Measurements from ENCODE around the gene TNFAIP8. TPM values are rescaled to one million over a fixed set of nuclear protein-coding genes. Genes with fewer than 3 reads are reported as not detected.
"Not testable (repeated sequence)": the region's sequence is repeated elsewhere in the genome, so short reads cannot be mapped to it uniquely, and the experiment has no call there.

The TNFAIP8 gene
- total RNA-seq, 1 experiment from 2014 or later, result 16.4 TPM

GRCh38 chr5:119427060-119427459, 71.2 kb downstream of the TNFAIP8 start:
- Histone ChIP-seq H2AFZ (no peak overlapping the region), H3K4me3 (no peak overlapping the region), H3F3A (ENCODE audit: insufficient read depth, low read depth) (no peaks in the 10 kb centered on the region), H3K4me1 (replicated peaks; ENCODE audit: insufficient read depth) (no peaks in the 10 kb centered on the region), H3K9me2 (ENCODE audit: insufficient read depth) (no peaks in the 10 kb centered on the region), H4K20me1 (ENCODE audit: insufficient read depth) (no peaks in the 10 kb centered on the region), H3K27ac (no peak overlapping the region), H3K36me3 (ENCODE audit: low read depth) (no peaks in the 10 kb centered on the region), H3K27me3 (ENCODE audit: insufficient read depth, low read depth) (no peaks in the 10 kb centered on the region), H3K79me2 (ENCODE audit: low read depth) (no peaks in the 10 kb centered on the region), H3K4me2 (no peak overlapping the region), H3K9me3 (ENCODE audit: insufficient read depth, low read depth) (no peaks in the 10 kb centered on the region)
- BruUV-seq (replicated peaks), result no TSS peak
- intact Hi-C loops (cut with micrococcal nuclease; ENCODE audit: unreplicated experiment), result no loop called here
- ChIA-PET POLR2A (ENCODE audit: unreplicated experiment) (no interaction called here), CTCF (no interaction called here)
- TF ChIP-seq EZH2 (IDR thresholded peaks at IDR 0.05; ENCODE audit: low read depth), result no peak
- no peak for TF ChIP-seq CTCF (conservative IDR thresholded peaks at IDR 0.05)
- no peak for DNase-seq

DNA sequence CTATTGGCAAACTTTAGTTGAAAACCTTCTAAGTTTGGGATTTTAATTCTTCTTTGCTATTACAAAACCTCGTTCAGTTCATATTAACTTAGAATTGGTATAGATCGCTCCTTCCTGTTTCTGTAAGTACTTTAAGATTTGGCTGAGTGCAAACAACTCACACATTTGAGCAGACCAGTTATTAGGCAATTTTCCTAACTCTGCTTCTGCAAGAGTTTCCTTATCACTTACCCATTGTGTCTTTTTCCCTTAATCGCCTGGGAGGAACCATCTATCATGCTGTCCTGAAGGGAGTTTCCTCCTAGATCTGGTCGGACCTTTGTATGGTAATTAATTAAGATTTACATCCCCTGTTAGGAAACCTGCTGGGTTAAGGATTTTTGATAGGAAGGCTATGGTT, 71.8 kb downstream of the TNFAIP8 start:
- H3K9me3 ChIP-seq (ENCODE audit: insufficient read depth, low read depth); H3K27ac ChIP-seq; BruUV-seq (replicated peaks); H4K20me1 ChIP-seq (ENCODE audit: insufficient read depth); H3K27me3 ChIP-seq (ENCODE audit: insufficient read depth, low read depth); H2AFZ ChIP-seq; H3K4me2 ChIP-seq; H3F3A ChIP-seq (ENCODE audit: insufficient read depth, low read depth); DNase-seq; H3K36me3 ChIP-seq (ENCODE audit: low read depth); CTCF ChIA-PET; H3K4me1 ChIP-seq (replicated peaks; ENCODE audit: insufficient read depth); intact Hi-C loops (cut with micrococcal nuclease; ENCODE audit: unreplicated experiment); H3K4me3 ChIP-seq; POLR2A ChIA-PET (ENCODE audit: unreplicated experiment); H3K79me2 ChIP-seq (ENCODE audit: low read depth); H3K9me2 ChIP-seq (ENCODE audit: insufficient read depth): not testable (repeated sequence)

DNA sequence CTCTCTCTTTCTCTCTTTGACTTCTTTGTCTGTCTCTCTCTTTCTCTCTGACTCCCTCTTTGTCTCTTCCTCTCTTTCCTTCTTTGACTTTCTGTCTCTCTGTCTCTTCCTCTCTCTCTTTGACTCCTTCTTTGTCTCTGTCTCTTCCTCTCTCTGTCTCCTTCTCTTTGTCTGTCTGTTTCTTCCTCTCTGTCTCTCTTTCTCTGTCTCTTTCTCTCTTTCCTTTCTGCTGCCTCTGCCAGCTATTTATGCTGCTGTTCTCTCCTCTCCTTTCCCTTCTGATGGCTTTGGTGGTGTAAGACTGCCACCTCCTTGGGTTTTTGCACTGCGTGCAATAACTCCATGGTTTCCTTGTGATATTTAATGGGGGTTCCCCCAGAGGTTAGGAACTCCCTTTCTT, 72.3 kb downstream of the TNFAIP8 start:
- H4K20me1 ChIP-seq (ENCODE audit: insufficient read depth); H2AFZ ChIP-seq; H3K4me3 ChIP-seq; H3K9me3 ChIP-seq (ENCODE audit: insufficient read depth, low read depth); H3F3A ChIP-seq (ENCODE audit: insufficient read depth, low read depth); H3K4me1 ChIP-seq (replicated peaks; ENCODE audit: insufficient read depth); CTCF ChIA-PET; H3K27ac ChIP-seq; POLR2A ChIA-PET (ENCODE audit: unreplicated experiment); H3K36me3 ChIP-seq (ENCODE audit: low read depth); H3K27me3 ChIP-seq (ENCODE audit: insufficient read depth, low read depth); H3K9me2 ChIP-seq (ENCODE audit: insufficient read depth); BruUV-seq (replicated peaks); DNase-seq; intact Hi-C loops (cut with micrococcal nuclease; ENCODE audit: unreplicated experiment); H3K79me2 ChIP-seq (ENCODE audit: low read depth); H3K4me2 ChIP-seq: not testable (repeated sequence)

DNA sequence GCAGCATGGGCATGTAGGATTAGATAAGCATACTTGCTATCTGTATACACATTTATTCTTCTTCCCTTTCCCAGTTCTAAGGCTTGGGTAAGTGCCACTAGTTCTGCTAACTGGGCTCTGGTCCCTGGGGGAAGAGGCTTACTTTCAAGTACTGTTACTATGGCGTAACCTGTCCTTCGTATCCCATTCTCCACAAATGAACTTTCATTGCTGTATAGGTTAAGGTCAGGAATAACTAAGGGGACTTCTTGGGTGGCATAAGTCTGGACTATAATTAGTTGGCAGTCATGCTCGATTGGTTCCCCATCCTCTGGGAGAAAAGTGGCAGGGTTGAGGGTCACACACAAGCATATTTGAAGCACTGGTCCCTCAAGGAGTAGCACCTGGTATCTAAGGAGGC, 72.8 kb downstream of the TNFAIP8 start:
- H2AFZ ChIP-seq; H3K79me2 ChIP-seq (ENCODE audit: low read depth); H3K9me3 ChIP-seq (ENCODE audit: insufficient read depth, low read depth); H3K27me3 ChIP-seq (ENCODE audit: insufficient read depth, low read depth); H3K9me2 ChIP-seq (ENCODE audit: insufficient read depth); H3K4me3 ChIP-seq; H3K4me1 ChIP-seq (replicated peaks; ENCODE audit: insufficient read depth); H4K20me1 ChIP-seq (ENCODE audit: insufficient read depth); intact Hi-C loops (cut with micrococcal nuclease; ENCODE audit: unreplicated experiment); BruUV-seq (replicated peaks); H3K4me2 ChIP-seq; DNase-seq; H3K36me3 ChIP-seq (ENCODE audit: low read depth); H3K27ac ChIP-seq; POLR2A ChIA-PET (ENCODE audit: unreplicated experiment); CTCF ChIA-PET; H3F3A ChIP-seq (ENCODE audit: insufficient read depth, low read depth): not testable (repeated sequence)

GRCh38 chr5:119432674-119433237, 76.9 kb downstream of the TNFAIP8 start:
- H3K4me2 ChIP-seq; CTCF ChIA-PET; H3K27me3 ChIP-seq (ENCODE audit: insufficient read depth, low read depth); H2AFZ ChIP-seq; H3K9me3 ChIP-seq (ENCODE audit: insufficient read depth, low read depth); H3K79me2 ChIP-seq (ENCODE audit: low read depth); DNase-seq; BruUV-seq (replicated peaks); H3K36me3 ChIP-seq (ENCODE audit: low read depth); H3K4me1 ChIP-seq (replicated peaks; ENCODE audit: insufficient read depth); H3K4me3 ChIP-seq; intact Hi-C loops (cut with micrococcal nuclease; ENCODE audit: unreplicated experiment); H3K9me2 ChIP-seq (ENCODE audit: insufficient read depth); H4K20me1 ChIP-seq (ENCODE audit: insufficient read depth); H3F3A ChIP-seq (ENCODE audit: insufficient read depth, low read depth); H3K27ac ChIP-seq: not testable (repeated sequence)
- POLR2A ChIA-PET (ENCODE audit: unreplicated experiment), result interaction anchor here (0.7 kb wide), 1 partner anchor 445 kb away, joined by 3 read pairs; no protein-coding TSS in a partner anchor
